Measurements from ENCODE around the gene FAIM2.

DNA sequence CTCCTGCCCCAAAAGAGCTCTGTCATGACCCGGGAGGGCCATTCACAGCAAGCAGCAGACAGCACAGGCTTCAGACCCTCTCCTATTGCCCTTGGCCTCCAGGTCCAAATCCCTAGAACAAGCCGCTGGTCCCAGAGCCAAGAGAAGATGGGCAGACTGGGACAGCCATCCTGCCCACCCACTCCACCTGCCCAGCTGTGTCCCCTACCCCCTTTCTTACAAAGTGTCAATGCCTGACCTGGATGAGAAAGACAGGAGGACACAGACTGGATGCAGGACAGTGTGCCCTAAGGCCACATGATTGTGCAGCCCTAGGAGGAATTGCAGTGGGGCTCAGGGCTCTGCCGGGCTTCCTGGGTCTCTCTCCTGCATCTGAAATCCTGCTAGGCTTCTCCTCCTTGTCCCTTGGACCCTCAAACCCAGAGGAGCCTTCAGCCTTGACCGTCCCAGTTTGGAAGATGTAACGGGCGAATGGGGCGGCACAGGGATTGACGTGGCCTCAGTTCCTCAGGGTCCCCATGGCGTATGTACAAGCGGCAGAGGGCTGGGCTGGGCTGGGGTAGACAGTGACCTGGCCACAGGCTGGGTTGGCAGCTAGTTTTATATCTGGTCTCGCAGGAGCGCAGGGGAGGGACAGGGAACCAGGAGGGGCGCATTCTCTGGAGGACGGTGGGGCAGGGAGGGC, 33.7 kb downstream of the FAIM2 start:
- no peak for TF ChIP-seq EZH2 (IDR thresholded peaks at IDR 0.05; ENCODE audit: borderline replicate concordance, low read depth, low read length, severe bottlenecking)
- TF ChIP-seq, protein P1, sequence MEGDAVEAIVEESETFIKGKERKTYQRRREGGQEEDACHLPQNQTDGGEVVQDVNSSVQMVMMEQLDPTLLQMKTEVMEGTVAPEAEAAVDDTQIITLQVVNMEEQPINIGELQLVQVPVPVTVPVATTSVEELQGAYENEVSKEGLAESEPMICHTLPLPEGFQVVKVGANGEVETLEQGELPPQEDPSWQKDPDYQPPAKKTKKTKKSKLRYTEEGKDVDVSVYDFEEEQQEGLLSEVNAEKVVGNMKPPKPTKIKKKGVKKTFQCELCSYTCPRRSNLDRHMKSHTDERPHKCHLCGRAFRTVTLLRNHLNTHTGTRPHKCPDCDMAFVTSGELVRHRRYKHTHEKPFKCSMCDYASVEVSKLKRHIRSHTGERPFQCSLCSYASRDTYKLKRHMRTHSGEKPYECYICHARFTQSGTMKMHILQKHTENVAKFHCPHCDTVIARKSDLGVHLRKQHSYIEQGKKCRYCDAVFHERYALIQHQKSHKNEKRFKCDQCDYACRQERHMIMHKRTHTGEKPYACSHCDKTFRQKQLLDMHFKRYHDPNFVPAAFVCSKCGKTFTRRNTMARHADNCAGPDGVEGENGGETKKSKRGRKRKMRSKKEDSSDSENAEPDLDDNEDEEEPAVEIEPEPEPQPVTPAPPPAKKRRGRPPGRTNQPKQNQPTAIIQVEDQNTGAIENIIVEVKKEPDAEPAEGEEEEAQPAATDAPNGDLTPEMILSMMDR (IDR thresholded peaks at IDR 0.05; ENCODE audit: extremely low read depth in 1 of 2, insufficient read depth in 1 of 2, low read depth in 1 of 2, low read length in 2 of 2), result no peak
- no peak for TF ChIP-seq JUN (IDR thresholded peaks at IDR 0.05; ENCODE audit: borderline replicate concordance, insufficient read depth, insufficient read length, low read depth)
- no peak for TF ChIP-seq MYC (IDR thresholded peaks at IDR 0.05; ENCODE audit: low read depth, low read length)
- TF ChIP-seq, protein P2, sequence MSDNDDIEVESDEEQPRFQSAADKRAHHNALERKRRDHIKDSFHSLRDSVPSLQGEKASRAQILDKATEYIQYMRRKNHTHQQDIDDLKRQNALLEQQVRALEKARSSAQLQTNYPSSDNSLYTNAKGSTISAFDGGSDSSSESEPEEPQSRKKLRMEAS (IDR thresholded peaks at IDR 0.05; ENCODE audit: insufficient read depth, insufficient read length), result no peak
